Hepatocyte (in vitro differentiated cells): ENCODE measurements around the gene TMEM33.

Experiments used
- CTCF ChIP-seq: fragments of 200-600 bp; sonication (generic); IDR thresholded peaks from 2 replicates; pipeline ENCODE4 v1.5.1; 2016; ENCODE audit warnings: antibody characterized with exemption, mild to moderate bottlenecking; ENCODE audit not compliant: poor library complexity
- EZH2 ChIP-seq: fragments of 200-600 bp; sonication (generic); IDR thresholded peaks from 2 replicates; pipeline ENCODE4 v1.6.1; 2016; ENCODE audit warnings: antibody characterized with exemption, mild to moderate bottlenecking, borderline replicate concordance

GRCh38 chr4:41998019-41998418 is 62.8 kb downstream of the TMEM33 start:
- no peak for TF ChIP-seq CTCF
- TF ChIP-seq EZH2 = no peak
